Vagina (tissue), 2 donors: ENCODE results near the gene LHB.

ENCODE experiments used
- POLR2A ChIP-seq, 2 donors: fragments of 450-650 bp; IDR thresholded peaks; one replicate each; pipeline ENCODE4 v1.6.1; 2017; ENCODE audit warnings: antibody characterized with exemption in 2 of 2, mild to moderate bottlenecking in 2 of 2, moderate library complexity in 2 of 2
- POLR2AphosphoS5 ChIP-seq, 2 donors: sonication (generic); formaldehyde crosslinking; IDR thresholded peaks; one replicate each; pipeline ENCODE4 v1.9.0; 2017; ENCODE audit warnings: antibody characterized with exemption in 2 of 2, mild to moderate bottlenecking in 2 of 2, low read depth in 1 of 2; ENCODE audit not compliant: insufficient read depth in 1 of 2
- TF ChIP-seq, protein P1 (sequence below), 3 experiments: fragments of 450-650 bp in 2 of 3; fragments of 200-600 bp in 1 of 3; sonication (generic) in 1 of 3; IDR thresholded peaks; one replicate each; pipeline ENCODE4 v1.5.1; 2017 to 2019; ENCODE audit warnings: antibody characterized with exemption in 3 of 3, mild to moderate bottlenecking in 2 of 3, moderate library complexity in 2 of 3

DNA sequence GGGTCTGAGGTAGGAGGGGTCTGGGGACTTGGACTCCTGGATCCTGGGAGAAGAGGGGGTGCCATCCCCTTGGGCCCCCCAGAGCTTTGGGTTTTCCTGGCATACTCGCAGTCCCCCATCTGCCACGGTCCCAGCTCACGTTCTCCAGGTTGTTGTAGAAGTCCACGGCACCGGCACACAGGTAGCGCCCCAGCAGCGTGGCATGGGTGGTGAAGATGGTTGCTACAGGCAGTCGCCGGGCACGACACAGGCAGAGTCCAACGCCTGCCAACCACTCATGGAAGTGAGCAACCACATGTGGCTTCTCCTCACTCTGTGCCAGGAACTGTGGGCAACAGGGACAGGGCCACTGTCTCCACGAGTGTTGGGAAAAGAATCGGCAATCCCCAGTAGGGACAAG, 31.2 kb downstream of the LHB start:
- TF ChIP-seq POLR2A (IDR thresholded peaks at IDR 0.05) (no peak), POLR2AphosphoS5 (IDR thresholded peaks at IDR 0.05; ENCODE audit: insufficient read depth in 1 of 2, low read depth in 1 of 2) (no peak)
- TF ChIP-seq, protein P1, sequence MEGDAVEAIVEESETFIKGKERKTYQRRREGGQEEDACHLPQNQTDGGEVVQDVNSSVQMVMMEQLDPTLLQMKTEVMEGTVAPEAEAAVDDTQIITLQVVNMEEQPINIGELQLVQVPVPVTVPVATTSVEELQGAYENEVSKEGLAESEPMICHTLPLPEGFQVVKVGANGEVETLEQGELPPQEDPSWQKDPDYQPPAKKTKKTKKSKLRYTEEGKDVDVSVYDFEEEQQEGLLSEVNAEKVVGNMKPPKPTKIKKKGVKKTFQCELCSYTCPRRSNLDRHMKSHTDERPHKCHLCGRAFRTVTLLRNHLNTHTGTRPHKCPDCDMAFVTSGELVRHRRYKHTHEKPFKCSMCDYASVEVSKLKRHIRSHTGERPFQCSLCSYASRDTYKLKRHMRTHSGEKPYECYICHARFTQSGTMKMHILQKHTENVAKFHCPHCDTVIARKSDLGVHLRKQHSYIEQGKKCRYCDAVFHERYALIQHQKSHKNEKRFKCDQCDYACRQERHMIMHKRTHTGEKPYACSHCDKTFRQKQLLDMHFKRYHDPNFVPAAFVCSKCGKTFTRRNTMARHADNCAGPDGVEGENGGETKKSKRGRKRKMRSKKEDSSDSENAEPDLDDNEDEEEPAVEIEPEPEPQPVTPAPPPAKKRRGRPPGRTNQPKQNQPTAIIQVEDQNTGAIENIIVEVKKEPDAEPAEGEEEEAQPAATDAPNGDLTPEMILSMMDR (IDR thresholded peaks at IDR 0.05): no peak
